Measurements from ENCODE around the gene KLLN.

GRCh38 chr10:87849001-87849400, 14.3 kb downstream of the KLLN start:
- TF ChIP-seq, protein P1, sequence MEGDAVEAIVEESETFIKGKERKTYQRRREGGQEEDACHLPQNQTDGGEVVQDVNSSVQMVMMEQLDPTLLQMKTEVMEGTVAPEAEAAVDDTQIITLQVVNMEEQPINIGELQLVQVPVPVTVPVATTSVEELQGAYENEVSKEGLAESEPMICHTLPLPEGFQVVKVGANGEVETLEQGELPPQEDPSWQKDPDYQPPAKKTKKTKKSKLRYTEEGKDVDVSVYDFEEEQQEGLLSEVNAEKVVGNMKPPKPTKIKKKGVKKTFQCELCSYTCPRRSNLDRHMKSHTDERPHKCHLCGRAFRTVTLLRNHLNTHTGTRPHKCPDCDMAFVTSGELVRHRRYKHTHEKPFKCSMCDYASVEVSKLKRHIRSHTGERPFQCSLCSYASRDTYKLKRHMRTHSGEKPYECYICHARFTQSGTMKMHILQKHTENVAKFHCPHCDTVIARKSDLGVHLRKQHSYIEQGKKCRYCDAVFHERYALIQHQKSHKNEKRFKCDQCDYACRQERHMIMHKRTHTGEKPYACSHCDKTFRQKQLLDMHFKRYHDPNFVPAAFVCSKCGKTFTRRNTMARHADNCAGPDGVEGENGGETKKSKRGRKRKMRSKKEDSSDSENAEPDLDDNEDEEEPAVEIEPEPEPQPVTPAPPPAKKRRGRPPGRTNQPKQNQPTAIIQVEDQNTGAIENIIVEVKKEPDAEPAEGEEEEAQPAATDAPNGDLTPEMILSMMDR (IDR thresholded peaks at IDR 0.05) = no peak
- TF ChIP-seq POLR2A (IDR thresholded peaks at IDR 0.05) (no peak), POLR2AphosphoS5 (IDR thresholded peaks at IDR 0.05) (no peak)

Data from transverse colon (tissue), 4 donors.